RWPE1 (cell line): ENCODE results near the gene MSX2.

Source experiments
- CTCF ChIA-PET: fragments of 350-600 bp; sonication (Branson Sonifier 250); formaldehyde crosslinking; extraction: SDS; loops from one replicate; lab custom pipeline; 2021; lab: Yijun Ruan, JAX
- POLR2A ChIA-PET: fragments of 400-600 bp; formaldehyde crosslinking; extraction: SDS; loops from one replicate; lab custom pipeline; 2020; ENCODE audit warnings: antibody characterized with exemption; ENCODE audit not compliant: low non-redundant PET; lab: Yijun Ruan, JAX
- DNase-seq: peaks from one replicate; pipeline ENCODE4 v3.0.0; 2012; ENCODE audit warnings: low spot score
- H3K27ac ChIP-seq: fragments of 450-650 bp; 2 replicates; pipeline ENCODE4 v1.5.1; 2017
- CTCF ChIP-seq: fragments of 450-650 bp; conservative IDR thresholded peaks from 2 replicates; pipeline ENCODE4 v1.5.1; 2017; ENCODE audit warnings: low read depth, mild to moderate bottlenecking

MSX2 gene

GRCh38 chr5:174725991-174726601 is 1.7 kb downstream of the MSX2 start:
- no peak for TF ChIP-seq CTCF
- CTCF ChIA-PET = interaction anchor here (0.6 to 1.1 kb wide), 4 partner anchors 10 to 324 kb away, joined by 3 read pairs; no protein-coding TSS in a partner anchor
- no peak overlapping the region for H3K27ac ChIP-seq
- DNase-seq = no peak
- POLR2A ChIA-PET = no interaction called here

- no peak for DNase-seq
- TF ChIP-seq CTCF = no peak
- ChIA-PET POLR2A (no interaction called here), CTCF (interaction anchor here (0.6 to 1.3 kb wide), 4 partner anchors 203 to 788 kb away, joined by 3 to 8 read pairs (median 4); no protein-coding TSS in a partner anchor)
- H3K27ac ChIP-seq = no peak overlapping the region
Observed at GRCh38 chr5:174726916-174727793, 2.8 kb downstream of the MSX2 start.

- TF ChIP-seq CTCF = no peak
- POLR2A ChIA-PET = no interaction called here
- H3K27ac ChIP-seq = no peak overlapping the region
- no peak for DNase-seq
- CTCF ChIA-PET = interaction anchor here (0.6 to 1.3 kb wide), 2 partner anchors 64 to 308 kb away, joined by 3 to 8 read pairs; no protein-coding TSS in a partner anchor
Observed at GRCh38 chr5:174727794-174728680, 3.7 kb downstream of the MSX2 start.

GRCh38 chr5:174729075-174729680 is 4.8 kb downstream of the MSX2 start:
- no peak for DNase-seq
- ChIA-PET POLR2A (no interaction called here), CTCF (interaction anchor here (0.7 kb wide), 1 partner anchor 176 kb away, joined by 3 read pairs; no protein-coding TSS in a partner anchor)
- no peak for TF ChIP-seq CTCF
- H3K27ac ChIP-seq = no peak overlapping the region

- ChIA-PET CTCF (interaction anchor here (0.5 to 0.6 kb wide), 2 partner anchors 283 to 296 kb away, joined by 3 read pairs; no protein-coding TSS in a partner anchor), POLR2A (no interaction called here)
- no peak for DNase-seq
Observed at GRCh38 chr5:174731214-174732035, 7.0 kb downstream of the MSX2 start.

More at GRCh38 chr5:174731214-174732035, 7.0 kb downstream of the MSX2 start:
- no peak for TF ChIP-seq CTCF
- H3K27ac ChIP-seq = no peak overlapping the region
